HepG2 (cell line): ENCODE results near the gene SRF. TPM values are rescaled to one million over a fixed set of nuclear protein-coding genes. Genes with fewer than 3 reads are reported as not detected.

Experiments used
- ELF4 ChIP-seq: sonication (generic); formaldehyde crosslinking; IDR thresholded peaks from 2 replicates; pipeline ENCODE4 v1.5.0; 2020; ENCODE audit warnings: missing genetic modification reagents, mild to moderate bottlenecking, moderate library complexity, borderline replicate concordance
- HIVEP1 ChIP-seq: sonication (generic); formaldehyde crosslinking; IDR thresholded peaks from 2 replicates; pipeline ENCODE4 v1.4.0; 2020; ENCODE audit warnings: mild to moderate bottlenecking, missing genetic modification reagents
- HNRNPL ChIP-seq: fragments of 200-400 bp; formaldehyde crosslinking; IDR thresholded peaks from 2 replicates; pipeline ENCODE4 v1.6.1; 2017; ENCODE audit warnings: mild to moderate bottlenecking, low read depth, low read length
- HNRNPLL ChIP-seq: fragments of 200-400 bp; formaldehyde crosslinking; IDR thresholded peaks from 2 replicates; pipeline ENCODE4 v1.6.1; 2017; ENCODE audit warnings: mild to moderate bottlenecking, low read depth, low read length; ENCODE audit not compliant: poor library complexity, severe bottlenecking
- HOXD1 ChIP-seq: sonication (generic); formaldehyde crosslinking; IDR thresholded peaks from 2 replicates; pipeline ENCODE4 v1.5.0; 2020; ENCODE audit warnings: missing genetic modification reagents
- KDM5A ChIP-seq: fragments of 200-600 bp; sonication (generic); IDR thresholded peaks from 2 replicates; pipeline ENCODE4 v1.7.0; 2018; ENCODE audit warnings: antibody characterized with exemption, mild to moderate bottlenecking, low read length, borderline replicate concordance
- KDM5B ChIP-seq: sonication (generic); formaldehyde crosslinking; IDR thresholded peaks from 2 replicates; pipeline ENCODE4 v1.4.0; 2020; ENCODE audit warnings: missing genetic modification reagents, mild to moderate bottlenecking, borderline replicate concordance
- MAZ ChIP-seq, 2 experiments: sonication (generic) in 1 of 2; formaldehyde crosslinking in 1 of 2; IDR thresholded peaks; 2 replicates each; pipeline versions ENCODE4 v1.5.0 to v1.6.1; 2012 to 2020; ENCODE audit warnings: low read depth in 2 of 2, mild to moderate bottlenecking in 2 of 2, borderline replicate concordance in 1 of 2, improper control_type of control experiment in 1 of 2, low read length in 1 of 2, missing genetic modification reagents in 1 of 2, moderate library complexity in 1 of 2
- NFATC3 ChIP-seq: sonication (generic); formaldehyde crosslinking; IDR thresholded peaks from 2 replicates; pipeline ENCODE4 v1.5.1; 2020; ENCODE audit warnings: mild to moderate bottlenecking, missing genetic modification reagents
- NFRKB ChIP-seq: fragments of 450-650 bp; IDR thresholded peaks from 2 replicates; pipeline ENCODE4 v1.6.1; 2017
- NR2C2 ChIP-seq: sonication (generic); formaldehyde crosslinking; IDR thresholded peaks from 2 replicates; pipeline ENCODE4 v1.4.0; 2020; ENCODE audit warnings: missing genetic modification reagents, mild to moderate bottlenecking, moderate library complexity, borderline replicate concordance
- NRL ChIP-seq: sonication (generic); formaldehyde crosslinking; IDR thresholded peaks from 2 replicates; pipeline ENCODE4 v1.5.0; 2020; ENCODE audit warnings: missing genetic modification reagents, mild to moderate bottlenecking, moderate library complexity, borderline replicate concordance
- PAXIP1 ChIP-seq: sonication (generic); formaldehyde crosslinking; conservative IDR thresholded peaks from 2 replicates; pipeline ENCODE4 v1.4.0; 2020; ENCODE audit warnings: mild to moderate bottlenecking, missing genetic modification reagents, moderate library complexity
- PHF21A ChIP-seq: sonication (generic); formaldehyde crosslinking; IDR thresholded peaks from 2 replicates; pipeline ENCODE4 v1.5.0; 2020; ENCODE audit warnings: mild to moderate bottlenecking, missing genetic modification reagents
- PITX1 ChIP-seq: sonication (generic); formaldehyde crosslinking; IDR thresholded peaks from 2 replicates; pipeline ENCODE4 v1.5.1; 2020; ENCODE audit warnings: mild to moderate bottlenecking, missing genetic modification reagents
- SMARCC2 ChIP-seq: fragments of 450-650 bp; IDR thresholded peaks from 2 replicates; pipeline ENCODE4 v1.6.1; 2017; ENCODE audit warnings: antibody characterized with exemption, mild to moderate bottlenecking
- SMARCE1 ChIP-seq: fragments of 450-650 bp; IDR thresholded peaks from 2 replicates; pipeline ENCODE4 v1.6.1; 2017; ENCODE audit warnings: borderline replicate concordance
- ZNF263 ChIP-seq: sonication (generic); formaldehyde crosslinking; IDR thresholded peaks from 2 replicates; pipeline ENCODE4 v1.4.0; 2020; ENCODE audit warnings: missing genetic modification reagents
- ZNF333 ChIP-seq: sonication (generic); formaldehyde crosslinking; IDR thresholded peaks from 2 replicates; pipeline ENCODE4 v1.4.0; 2020; ENCODE audit warnings: mild to moderate bottlenecking, missing genetic modification reagents, borderline replicate concordance
- ZNF563 ChIP-seq: sonication (generic); formaldehyde crosslinking; IDR thresholded peaks from 2 replicates; pipeline ENCODE4 v1.8.0; 2022; ENCODE audit warnings: mild to moderate bottlenecking, moderate library complexity, missing genetic modification reagents
- ZNF746 ChIP-seq: sonication (generic); formaldehyde crosslinking; IDR thresholded peaks from 2 replicates; pipeline ENCODE4 v1.8.0; 2022; ENCODE audit warnings: mild to moderate bottlenecking, missing genetic modification reagents
- ZNF775 ChIP-seq: sonication (generic); formaldehyde crosslinking; IDR thresholded peaks from 2 replicates; pipeline ENCODE4 v1.4.0; 2020; ENCODE audit warnings: missing genetic modification reagents, mild to moderate bottlenecking, moderate library complexity, borderline replicate concordance
- ZNF839 ChIP-seq: sonication (generic); formaldehyde crosslinking; IDR thresholded peaks from 2 replicates; pipeline ENCODE4 v1.4.0; 2020; ENCODE audit warnings: missing genetic modification reagents, mild to moderate bottlenecking, borderline replicate concordance
- polyA plus RNA-seq, 8 experiments: library from polyadenylated mRNA; depleted of rRNA in 3 of 8; stranded (reverse) in 7 of 8; unstranded in 1 of 8; fragments of >200 nt; fragmentation: Illumina TruSeq in 4 of 8; extraction: Trizol in 4 of 8; gene quantifications; 2 replicates each; pipeline versions ENCODE4 v1.2.1 to v1.2.3, GENCODE V29; 2011 to 2016; ENCODE audit warnings: low read depth in 4 of 8, missing spikeins in 1 of 8, mixed read lengths in 1 of 8; ENCODE audit not compliant: insufficient read depth in 1 of 8
- total RNA-seq, 5 experiments: library from RNA; depleted of rRNA; stranded (reverse); fragments of >200 nt; fragmentation: Illumina TruSeq; extraction: Trizol; gene quantifications; 2 replicates each; pipeline ENCODE4 v1.2.3, GENCODE V29; 2016; ENCODE audit warnings: low read depth in 1 of 5
- TF ChIP-seq, protein P1 (sequence below): sonication (generic); formaldehyde crosslinking; conservative IDR thresholded peaks from 2 replicates; pipeline ENCODE4 v1.5.0; 2020; ENCODE audit warnings: missing genetic modification reagents

SRF gene
- total and polyA plus RNA-seq, 2 of the 13 experiments (the other 11 are each of a cell fraction or from before 2014, with no cell fraction given) = 25.5 to 44.1 TPM

GRCh38 chr6:43143235-43144128 lies 27.6 kb upstream of the SRF start (continued):
- TF ChIP-seq HIVEP1 (CRISPR knock-in tag) (no peak; the same call in 1 of the 2 replicates), HOXD1 (CRISPR knock-in tag) (no peak), SMARCC2 (no peak), NR2C2 (CRISPR knock-in tag) (no peak), ZNF263 (peak; percentile 72), ZNF563 (peak; percentile 87; the same call in 1 of the 2 replicates), KDM5A (no peak), ZNF839 (CRISPR knock-in tag) (peak; percentile 39; the same call in 1 of the 2 replicates), PAXIP1 (CRISPR knock-in tag) (peak; percentile 24; the same call in 1 of the 2 replicates), SMARCE1 (no peak), MAZ (IDR thresholded peaks at IDR 0.05; ENCODE audit: borderline replicate concordance, low read depth, low read length) (peak; percentile 87; the same call in 1 of the 2 replicates), MAZ (CRISPR knock-in tag; IDR thresholded peaks at IDR 0.05; ENCODE audit: low read depth) (peak; percentile 81; the same call in 1 of the 2 replicates), NFRKB (no peak), ZNF775 (CRISPR knock-in tag) (no peak), PITX1 (CRISPR knock-in tag) (peak; percentile 71; the same call in 1 of the 2 replicates), PHF21A (CRISPR knock-in tag) (no peak), HNRNPLL (peak; percentile 62), NFATC3 (no peak), HNRNPL (no peak), ELF4 (no peak), KDM5B (CRISPR knock-in tag) (peak; percentile 64; the same call in 1 of the 2 replicates), ZNF746 (CRISPR knock-in tag) (no peak), ZNF333 (CRISPR knock-in tag) (no peak), NRL (CRISPR knock-in tag) (peak; percentile 50; the same call in 1 of the 2 replicates)
- TF ChIP-seq, protein P1, sequence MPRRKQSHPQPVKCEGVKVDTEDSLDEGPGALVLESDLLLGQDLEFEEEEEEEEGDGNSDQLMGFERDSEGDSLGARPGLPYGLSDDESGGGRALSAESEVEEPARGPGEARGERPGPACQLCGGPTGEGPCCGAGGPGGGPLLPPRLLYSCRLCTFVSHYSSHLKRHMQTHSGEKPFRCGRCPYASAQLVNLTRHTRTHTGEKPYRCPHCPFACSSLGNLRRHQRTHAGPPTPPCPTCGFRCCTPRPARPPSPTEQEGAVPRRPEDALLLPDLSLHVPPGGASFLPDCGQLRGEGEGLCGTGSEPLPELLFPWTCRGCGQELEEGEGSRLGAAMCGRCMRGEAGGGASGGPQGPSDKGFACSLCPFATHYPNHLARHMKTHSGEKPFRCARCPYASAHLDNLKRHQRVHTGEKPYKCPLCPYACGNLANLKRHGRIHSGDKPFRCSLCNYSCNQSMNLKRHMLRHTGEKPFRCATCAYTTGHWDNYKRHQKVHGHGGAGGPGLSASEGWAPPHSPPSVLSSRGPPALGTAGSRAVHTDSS (CRISPR knock-in tag) = no peak; the same call in 1 of the 2 replicates
